Trophoblast cell (in vitro differentiated cells and primary cell): ENCODE results near the gene CSPG5.
A peak's percentile ranks its signal among the peaks of the same experiment; 100 is the strongest.

Experiments used
- DNase-seq, 2 donors: peaks; one replicate each; pipeline ENCODE4 v3.0.0-alpha.2; 2016
- H2AFZ ChIP-seq: 2 replicates; pipeline ENCODE4 v1.6.1; 2013; ENCODE audit warnings: low read length, moderate library complexity, mild to moderate bottlenecking; ENCODE audit not compliant: insufficient read depth, poor library complexity
- H2AK5ac ChIP-seq: 2 replicates; pipeline ENCODE4 v1.6.1; 2013; ENCODE audit warnings: mild to moderate bottlenecking, low read length
- H2BK120ac ChIP-seq: 2 replicates; pipeline ENCODE4 v1.6.1; 2013; ENCODE audit warnings: low read length, mild to moderate bottlenecking, moderate library complexity; ENCODE audit not compliant: insufficient read depth, poor library complexity
- H2BK12ac ChIP-seq: 2 replicates; pipeline ENCODE4 v1.6.1; 2013; ENCODE audit warnings: mild to moderate bottlenecking, low read length, moderate library complexity
- H2BK5ac ChIP-seq: 2 replicates; pipeline ENCODE4 v1.6.1; 2013; ENCODE audit warnings: low read length, low read depth, moderate library complexity, mild to moderate bottlenecking; ENCODE audit not compliant: poor library complexity
- H3K14ac ChIP-seq: 2 replicates; pipeline ENCODE4 v1.6.1; 2013; ENCODE audit warnings: mild to moderate bottlenecking, low read length
- H3K18ac ChIP-seq: 2 replicates; pipeline ENCODE4 v1.6.1; 2013; ENCODE audit warnings: mild to moderate bottlenecking, low read length
- H3K23ac ChIP-seq: 2 replicates; pipeline ENCODE4 v1.6.1; 2013; ENCODE audit warnings: low read length
- H3K27ac ChIP-seq: 2 replicates; pipeline ENCODE4 v1.5.1; 2013; ENCODE audit warnings: low read depth, mild to moderate bottlenecking, inconsistent platforms, low read length, moderate library complexity
- H3K27me3 ChIP-seq: 2 replicates; pipeline ENCODE4 v1.6.1; 2013; ENCODE audit warnings: inconsistent platforms, mild to moderate bottlenecking, low read length, moderate library complexity; ENCODE audit not compliant: insufficient read depth
- H3K36me3 ChIP-seq, 2 experiments: 1 replicate in 1 of 2; 2 replicates in 1 of 2; pipeline ENCODE4 v1.6.1; 2013; ENCODE audit warnings: low read length in 2 of 2, mild to moderate bottlenecking in 2 of 2, moderate library complexity in 1 of 2; ENCODE audit not compliant: insufficient read depth in 2 of 2, control insufficient read depth in 1 of 2
- H3K4ac ChIP-seq: 2 replicates; pipeline ENCODE4 v1.6.1; 2013; ENCODE audit warnings: low read depth, mild to moderate bottlenecking, low read length, moderate library complexity
- H3K4me1 ChIP-seq, 2 experiments: 1 replicate in 1 of 2; 2 replicates in 1 of 2; pipeline ENCODE4 v1.6.1; 2013; ENCODE audit warnings: low read length in 2 of 2, mild to moderate bottlenecking in 2 of 2, moderate library complexity in 1 of 2; ENCODE audit not compliant: insufficient read depth in 2 of 2, control insufficient read depth in 1 of 2
- H3K4me2 ChIP-seq: 2 replicates; pipeline ENCODE4 v1.6.1; 2013; ENCODE audit warnings: inconsistent platforms, mild to moderate bottlenecking, low read length, moderate library complexity
- H3K4me3 ChIP-seq: 2 replicates; pipeline ENCODE4 v1.5.1; 2013; ENCODE audit warnings: mild to moderate bottlenecking, low read depth, low read length, inconsistent platforms
- H3K79me1 ChIP-seq: one replicate; pipeline ENCODE4 v1.6.1; 2013; ENCODE audit warnings: low read length
- H3K79me2 ChIP-seq: 2 replicates; pipeline ENCODE4 v1.6.1; 2013; ENCODE audit warnings: low read length, mild to moderate bottlenecking; ENCODE audit not compliant: control insufficient read depth, insufficient read depth, poor library complexity
- H3K9ac ChIP-seq: 2 replicates; pipeline ENCODE4 v1.6.1; 2013; ENCODE audit warnings: mild to moderate bottlenecking, low read length
- H3K9me3 ChIP-seq: 2 replicates; pipeline ENCODE4 v1.6.1; 2013; ENCODE audit warnings: low read depth, mild to moderate bottlenecking, control low read depth, inconsistent platforms, low read length; ENCODE audit not compliant: insufficient read depth
- H4K12ac ChIP-seq: 2 replicates; pipeline ENCODE4 v1.6.1; 2013; ENCODE audit warnings: low read depth, mild to moderate bottlenecking, low read length, moderate library complexity
- H4K8ac ChIP-seq: 2 replicates; pipeline ENCODE4 v1.6.1; 2013; ENCODE audit warnings: low read depth, mild to moderate bottlenecking, low read length, moderate library complexity
- H4K91ac ChIP-seq: one replicate; pipeline ENCODE4 v1.6.1; 2013; ENCODE audit warnings: low read depth, mild to moderate bottlenecking, low read length, moderate library complexity
- WGBS: extraction: QIAGEN DNeasy Blood & Tissue Kit; methylation state at CpG from one replicate; pipeline ENCODE4 v1.1.7; 2013; ENCODE audit warnings: missing lambda C conversion rate; ENCODE audit not compliant: insufficient read length, insufficient coverage; ENCODE audit errors: extremely low coverage; 5-methylcytosine and 5-hydroxymethylcytosine counted together

Gene CSPG5

DNA sequence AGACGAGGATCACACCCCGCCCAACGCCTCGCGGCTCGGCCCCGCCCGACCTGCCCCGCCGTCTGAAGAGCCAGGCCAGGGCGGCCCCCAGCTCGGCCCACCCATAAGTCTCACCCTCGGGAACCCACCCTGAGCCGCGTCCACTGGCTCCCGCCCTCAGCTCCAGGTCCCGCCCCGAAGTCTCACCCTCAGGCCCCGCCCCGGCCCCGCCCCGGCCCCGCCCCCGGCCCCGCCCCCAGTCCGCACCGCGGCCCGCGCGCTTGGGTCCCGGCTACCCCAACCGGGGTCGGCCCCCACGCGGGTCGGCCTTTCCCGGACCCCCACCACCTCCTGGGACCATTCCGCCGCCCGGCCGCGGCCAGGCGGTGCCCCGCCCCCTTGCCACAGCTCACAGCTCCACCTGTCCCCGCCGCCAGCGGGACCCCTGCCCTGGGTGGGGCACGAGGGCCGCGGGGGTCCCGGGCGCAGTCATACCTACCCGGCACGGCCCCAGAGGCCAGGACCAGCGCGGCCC, 489 bp downstream of the CSPG5 start:
- WGBS: no CpG with 5 or more reads among the region's 57 CpGs
- H4K8ac ChIP-seq: no peak overlapping the region
- no peak overlapping the region for H2BK120ac ChIP-seq

DNA sequence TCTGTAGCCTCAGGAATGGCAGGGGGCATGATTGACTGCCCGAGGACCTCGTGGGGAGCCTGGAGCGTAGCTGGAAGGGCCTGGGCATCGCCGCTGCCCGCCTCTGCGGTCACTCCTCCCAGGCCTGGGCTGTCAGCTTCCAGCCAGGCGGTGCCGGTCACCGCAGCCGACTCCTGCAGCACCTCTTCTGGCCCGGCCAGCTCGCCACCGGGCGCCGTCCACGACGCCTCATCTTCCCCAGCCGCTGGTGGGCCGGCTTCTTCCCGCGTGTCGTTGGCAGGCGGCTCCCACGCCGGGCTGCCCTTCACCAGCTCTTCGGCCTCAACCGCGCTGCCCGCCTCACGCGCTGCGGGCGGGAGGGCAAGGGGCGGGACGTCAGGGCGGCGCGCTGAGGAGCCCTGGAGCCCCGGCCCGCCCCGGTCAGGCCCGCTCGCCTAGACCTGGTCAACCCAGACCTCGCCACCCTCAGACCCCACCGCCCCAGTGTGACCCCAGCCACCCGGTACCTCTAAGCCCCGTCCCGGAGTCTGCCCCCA, 1.0 kb downstream of the CSPG5 start:
- Histone ChIP-seq H2AK5ac (no peak overlapping the region), H4K8ac (no peak overlapping the region), H4K91ac (no peak overlapping the region), H3K4me3 (peak overlapping the region; percentile 47), H3K14ac (no peak overlapping the region), H3K79me1 (no peaks in the 10 kb centered on the region), H3K9me3 (no peaks in the 10 kb centered on the region), H4K12ac (no peak overlapping the region), H2BK12ac (no peak overlapping the region), H3K23ac (no peak overlapping the region), H3K9ac (no peak overlapping the region), H3K4me2 (peak overlapping the region; percentile 64), H3K4me1 (peaks cover 7 to 10% of the 10 kb centered on the region in 2 experiments), H2BK120ac (no peak overlapping the region), H3K27me3 (peaks cover 30% of the 10 kb centered on the region), H3K4ac (no peak overlapping the region), H2BK5ac (no peak overlapping the region), H3K18ac (no peak overlapping the region), H3K36me3 (no peaks in the 10 kb centered on the region), H3K27ac (no peak overlapping the region), H3K79me2 (no peaks in the 10 kb centered on the region), H2AFZ (peak overlapping the region; percentile 56)
- no CpG with 5 or more reads among the region's 49 CpGs for WGBS
- peak in 1 of 2 donors; percentile 41 for DNase-seq

More for the DNA sequence above, 489 bp downstream of the CSPG5 start:
- H2BK12ac ChIP-seq: no peak overlapping the region
- no peaks in the 10 kb centered on the region for H3K79me1 ChIP-seq
- H4K12ac ChIP-seq: no peak overlapping the region
- H3K9me3 ChIP-seq: no peaks in the 10 kb centered on the region
- H3K4ac ChIP-seq: no peak overlapping the region
- H2AK5ac ChIP-seq: no peak overlapping the region
- peak overlapping the region; percentile 98 for H3K4me2 ChIP-seq
- H4K91ac ChIP-seq: no peak overlapping the region
- no peak overlapping the region for H2BK5ac ChIP-seq
- no peak overlapping the region for H3K9ac ChIP-seq
- no peak overlapping the region for H3K27ac ChIP-seq
- no peaks in the 10 kb centered on the region for H3K79me2 ChIP-seq
- H3K4me3 ChIP-seq: peak overlapping the region; percentile 68
- no peak for DNase-seq
- peaks cover 7 to 10% of the 10 kb centered on the region in 2 experiments for H3K4me1 ChIP-seq
- H3K14ac ChIP-seq: no peak overlapping the region
- H2AFZ ChIP-seq: peak overlapping the region; percentile 56
- no peaks in the 10 kb centered on the region for H3K36me3 ChIP-seq
- H3K18ac ChIP-seq: no peak overlapping the region
- peaks cover 30% of the 10 kb centered on the region for H3K27me3 ChIP-seq
- H3K23ac ChIP-seq: no peak overlapping the region

DNA sequence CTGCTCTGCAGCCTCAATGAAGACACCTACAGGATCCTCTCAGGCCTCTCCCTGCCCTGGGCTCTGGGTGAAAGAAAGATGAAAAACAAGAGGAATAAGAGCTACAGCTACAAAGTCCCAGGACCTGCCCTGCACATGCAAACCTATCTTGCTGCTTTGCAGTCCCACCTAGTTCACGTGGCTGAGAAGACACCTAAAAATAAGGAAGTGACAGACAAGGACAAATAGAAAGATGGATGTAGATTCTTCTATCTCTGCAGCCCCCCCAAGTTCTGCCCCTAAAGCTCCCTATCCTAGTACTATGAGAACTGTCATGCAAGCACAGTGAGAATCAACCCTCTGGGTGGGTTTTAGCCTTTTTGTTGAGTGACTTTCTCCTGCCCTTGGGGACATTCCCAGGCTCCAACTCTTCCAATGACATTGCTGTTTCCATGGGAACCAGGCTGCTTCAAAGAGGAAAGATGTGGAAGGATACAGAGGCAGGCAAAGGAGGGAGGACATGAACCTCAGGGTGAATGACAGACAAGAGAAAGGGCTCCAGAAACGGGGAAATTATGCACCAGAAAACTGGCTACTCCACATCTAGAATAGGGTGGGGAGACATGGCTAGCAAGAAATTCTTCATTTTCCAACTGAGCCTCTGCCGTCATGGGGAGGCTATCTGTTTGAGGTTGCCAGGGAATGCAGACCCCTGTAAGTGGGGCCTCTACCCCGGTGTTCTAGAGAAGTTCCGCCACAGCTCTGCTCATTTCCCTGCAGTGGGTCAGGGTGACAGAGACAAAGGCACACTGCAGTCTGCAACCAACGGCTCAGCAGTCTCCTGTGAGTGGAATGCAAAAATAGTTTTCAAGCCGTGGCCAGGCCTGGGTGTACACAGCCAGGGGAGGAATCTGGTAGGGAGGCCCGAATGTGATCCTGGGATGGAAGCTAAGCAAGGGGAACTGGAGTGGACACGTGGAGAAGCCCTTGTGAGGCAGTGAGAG, 5.2 kb downstream of the CSPG5 start:
- Histone ChIP-seq H3K36me3 (no peaks in the 10 kb centered on the region), H3K9ac (no peak overlapping the region), H2AK5ac (no peak overlapping the region), H3K18ac (no peak overlapping the region), H3K14ac (no peak overlapping the region), H3K79me1 (no peaks in the 10 kb centered on the region), H4K91ac (no peak overlapping the region), H4K12ac (no peak overlapping the region), H2BK5ac (no peak overlapping the region), H4K8ac (no peak overlapping the region), H3K27ac (no peak overlapping the region), H3K23ac (no peak overlapping the region), H3K79me2 (no peaks in the 10 kb centered on the region), H2AFZ (no peak overlapping the region), H2BK120ac (no peak overlapping the region), H2BK12ac (no peak overlapping the region), H3K4me2 (no peak overlapping the region), H3K27me3 (peaks cover 10% of the 10 kb centered on the region), H3K4ac (no peak overlapping the region), H3K4me3 (peak overlapping the region; percentile 48), H3K4me1 (peaks cover 5 to 8% of the 10 kb centered on the region in 2 experiments), H3K9me3 (peaks cover 2% of the 10 kb centered on the region)
- WGBS: no CpG with 5 or more reads among the region's 9 CpGs
- no peak for DNase-seq

- Histone ChIP-seq H2BK5ac (no peak overlapping the region), H3K79me1 (no peaks in the 10 kb centered on the region), H3K4me3 (no peak overlapping the region), H3K27ac (no peak overlapping the region), H3K36me3 (no peaks in the 10 kb centered on the region), H2BK120ac (no peak overlapping the region), H2AFZ (no peak overlapping the region), H3K23ac (no peak overlapping the region), H4K8ac (no peak overlapping the region), H3K79me2 (no peaks in the 10 kb centered on the region), H3K9ac (no peak overlapping the region), H3K4ac (no peak overlapping the region), H3K18ac (no peak overlapping the region), H3K4me1 (peaks cover 0 to 2% of the 10 kb centered on the region in 2 experiments), H4K91ac (no peak overlapping the region), H3K27me3 (no peaks in the 10 kb centered on the region), H4K12ac (no peak overlapping the region), H3K9me3 (peaks cover 2% of the 10 kb centered on the region), H3K14ac (no peak overlapping the region), H2AK5ac (no peak overlapping the region), H2BK12ac (no peak overlapping the region), H3K4me2 (no peak overlapping the region)
- DNase-seq: no peak
- no CpG with 5 or more reads among the region's 10 CpGs for WGBS
Measured at GRCh38 chr3:47571391-47572175, 7.1 kb downstream of the CSPG5 start.
